Dedifferentiated amniotic fluid mesenchymal stem cell (primary cell): Measurements from ENCODE around the gene SPATA24.
"Not testable (repeated sequence)": the region's sequence is repeated elsewhere in the genome, so short reads cannot be mapped to it uniquely, and the experiment has no call there.

Source experiments
- DNase-seq: peaks from one replicate; pipeline ENCODE4 v3.0.0-alpha.2; 2016; ENCODE audit errors: extremely low spot score

SPATA24 gene

GRCh38 chr5:139416651-139417050 lies 12.8 kb upstream of the SPATA24 start:
- no peak for DNase-seq

DNA sequence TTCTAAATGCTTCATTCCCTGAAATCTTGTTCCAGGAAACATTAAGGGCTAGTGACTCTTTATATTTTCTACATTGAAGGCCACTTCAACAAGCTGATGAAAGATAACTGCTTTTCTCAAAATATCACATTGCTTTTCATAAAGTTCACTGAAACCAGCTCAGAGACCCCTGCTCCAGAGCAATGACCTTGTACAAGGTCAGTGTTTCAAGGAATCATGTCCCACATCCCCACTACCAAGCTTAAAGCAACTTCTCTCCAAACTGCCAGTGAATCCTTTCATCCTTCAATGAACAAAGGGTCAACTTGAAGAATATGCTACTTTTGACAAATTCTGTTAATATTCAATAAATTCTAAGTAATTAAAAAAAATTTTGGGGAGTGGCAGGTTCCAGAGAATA lies 12.0 kb upstream of the SPATA24 start:
- no peak for DNase-seq

GRCh38 chr5:139415221-139415861 lies 11.5 kb upstream of the SPATA24 start:
- DNase-seq: no peak

DNA sequence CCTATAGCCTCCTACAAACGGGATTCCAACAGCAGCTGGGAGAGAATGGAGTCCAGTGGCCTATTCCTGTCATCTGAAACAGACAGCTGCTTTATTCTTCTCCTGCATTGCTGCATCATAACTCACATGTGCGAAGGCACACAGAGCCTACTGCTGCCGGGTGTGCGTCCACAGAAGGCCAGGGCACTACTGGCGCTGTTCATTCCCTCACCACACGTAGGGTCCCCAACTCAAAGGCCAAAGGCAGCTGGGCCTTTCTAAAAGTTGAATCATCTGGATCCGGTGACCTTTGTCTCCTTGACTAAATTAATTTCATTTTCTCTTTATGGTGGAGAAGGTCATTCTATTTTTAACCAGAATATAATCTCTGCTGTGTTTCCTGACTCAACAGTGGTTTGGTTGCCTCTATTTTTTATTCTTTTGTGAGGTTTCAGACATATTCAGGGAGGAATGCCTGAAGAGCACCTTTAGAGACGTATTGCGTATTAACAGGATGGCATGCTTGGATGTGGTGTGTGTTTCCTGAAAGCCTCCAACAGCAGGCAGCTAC lies 10.8 kb upstream of the SPATA24 start:
- no peak for DNase-seq

- no peak for DNase-seq
Measured at GRCh38 chr5:139413963-139414362, 10.1 kb upstream of the SPATA24 start.

DNA sequence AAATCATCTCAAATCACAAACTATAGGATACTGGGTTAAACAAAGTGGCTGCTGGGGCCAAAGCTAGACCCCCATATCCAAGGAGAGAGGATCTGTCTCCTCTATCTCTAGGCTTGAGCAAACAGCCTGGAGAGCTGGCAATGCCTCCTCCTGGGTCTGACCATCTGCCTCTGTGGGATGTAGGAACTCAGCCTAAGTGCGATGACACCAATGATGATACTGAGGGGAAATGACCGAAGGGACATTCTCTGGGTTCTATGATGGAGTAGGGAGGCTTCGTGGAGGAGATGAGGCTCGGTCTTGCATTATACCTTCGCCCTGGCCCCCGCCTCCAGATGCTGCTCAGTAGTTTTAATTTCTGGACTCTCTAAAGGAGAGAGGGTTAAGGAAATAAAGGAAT lies 9.3 kb upstream of the SPATA24 start:
- DNase-seq: no peak

DNA sequence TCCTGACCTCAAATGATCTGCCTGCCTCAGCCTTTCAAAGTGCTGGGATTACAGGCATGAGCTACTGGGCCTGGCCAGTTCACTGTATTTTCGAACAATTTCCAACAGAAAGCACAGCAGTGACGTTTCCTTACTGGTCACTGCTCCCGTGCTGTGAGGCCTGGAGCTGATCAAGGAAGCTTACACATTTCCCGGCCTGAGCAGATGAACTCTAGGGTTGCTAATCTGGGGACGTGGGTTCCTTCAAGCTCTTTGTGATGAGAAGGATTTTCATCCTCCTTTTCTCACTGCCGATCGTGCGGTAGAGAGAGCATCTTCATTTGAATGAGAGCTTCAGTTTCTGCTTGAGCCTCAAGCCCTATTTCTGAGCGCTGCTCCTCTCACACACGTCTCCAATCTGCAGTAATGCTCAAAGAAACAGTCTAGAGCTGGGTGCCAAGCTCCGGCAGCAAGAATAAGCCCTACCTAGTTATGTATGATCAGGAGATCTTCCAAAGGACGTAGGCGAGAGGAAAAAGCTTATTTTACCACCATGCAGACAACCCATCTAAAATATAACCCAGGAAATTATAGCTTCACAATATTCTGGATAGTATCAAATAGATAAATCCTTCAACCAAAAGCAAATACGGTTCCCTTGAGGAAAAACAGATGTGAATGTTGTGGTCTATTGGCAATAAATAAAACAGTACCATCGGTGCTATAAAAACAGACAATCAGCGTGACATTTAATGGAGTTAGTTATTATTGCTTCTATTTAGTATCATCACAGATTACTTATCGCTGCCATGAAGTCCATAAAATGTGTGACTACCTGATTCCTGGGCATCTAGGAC lies 7.3 kb upstream of the SPATA24 start:
- DNase-seq: no peak

- no peak for DNase-seq
Measured at GRCh38 chr5:139410121-139410992, 6.5 kb upstream of the SPATA24 start.

- not testable (repeated sequence) for DNase-seq
Measured at GRCh38 chr5:139409116-139409515, 5.2 kb upstream of the SPATA24 start.

DNA sequence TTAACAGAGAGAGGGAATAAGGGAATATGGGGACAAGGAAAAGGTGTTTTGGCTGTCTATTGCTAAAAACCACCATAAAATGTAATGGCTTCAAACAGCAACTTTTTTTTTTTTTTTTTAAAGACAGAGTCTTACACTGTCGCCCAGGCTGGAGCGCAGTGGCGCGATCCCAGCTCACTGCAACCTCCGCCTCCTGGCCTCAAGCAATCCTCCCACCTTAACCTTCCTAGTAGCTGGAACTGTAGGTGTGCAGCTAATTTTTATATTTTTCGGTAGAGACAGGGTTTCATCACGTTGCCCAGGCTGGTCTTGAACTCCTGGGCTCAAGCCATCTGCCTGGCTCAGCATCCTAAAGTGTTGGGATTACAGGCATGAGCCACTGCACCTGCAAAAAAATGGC lies 4.3 kb upstream of the SPATA24 start:
- DNase-seq: no peak

DNA sequence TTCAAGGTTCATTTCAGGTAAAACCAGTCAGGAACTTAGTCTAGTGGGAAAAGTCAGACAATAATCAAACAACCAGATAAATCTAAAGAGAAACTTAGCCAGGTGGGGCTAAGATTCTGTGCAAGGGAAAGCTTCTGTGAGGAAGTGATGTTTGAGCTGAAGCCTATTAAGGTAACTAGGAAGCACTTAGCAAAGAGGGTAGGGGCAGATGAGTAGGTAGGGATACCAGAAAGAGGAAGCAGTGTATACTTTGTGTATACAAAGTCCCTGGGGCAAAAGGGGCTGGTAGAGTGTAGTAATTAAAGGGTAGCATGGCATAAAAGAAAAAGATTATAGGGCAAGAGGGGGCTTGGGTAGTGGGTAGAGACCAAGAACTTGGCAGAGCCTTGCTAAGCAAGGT lies 3.6 kb upstream of the SPATA24 start:
- DNase-seq: no peak

DNA sequence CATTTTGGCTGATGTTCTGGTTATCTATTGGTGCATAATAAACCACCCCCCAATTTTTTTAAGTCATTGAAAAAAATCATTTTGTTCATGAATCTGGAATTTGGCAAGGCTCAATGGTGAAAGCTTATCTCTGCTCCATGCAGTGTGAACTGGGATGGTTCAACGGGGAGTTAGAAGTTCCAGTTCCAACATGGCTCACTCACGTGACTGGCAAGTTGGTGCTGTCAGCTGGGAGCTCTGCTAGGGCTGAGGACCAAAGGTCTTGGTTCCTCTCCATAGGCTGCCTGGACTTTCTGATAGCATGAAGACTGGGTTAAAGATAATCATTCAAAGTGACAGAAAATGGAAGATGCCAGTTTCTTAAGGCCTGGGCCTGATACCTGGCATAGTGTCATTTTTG lies 3.1 kb upstream of the SPATA24 start:
- DNase-seq: no peak

- no peak for DNase-seq
Measured at GRCh38 chr5:139404484-139404840, 573 bp upstream of the SPATA24 start.

GRCh38 chr5:139403418-139403786 lies 487 bp downstream of the SPATA24 start:
- DNase-seq: no peak

GRCh38 chr5:139402561-139403158 lies 1.2 kb downstream of the SPATA24 start:
- no peak for DNase-seq

GRCh38 chr5:139401546-139401945 lies 2.3 kb downstream of the SPATA24 start:
- DNase-seq: no peak

DNA sequence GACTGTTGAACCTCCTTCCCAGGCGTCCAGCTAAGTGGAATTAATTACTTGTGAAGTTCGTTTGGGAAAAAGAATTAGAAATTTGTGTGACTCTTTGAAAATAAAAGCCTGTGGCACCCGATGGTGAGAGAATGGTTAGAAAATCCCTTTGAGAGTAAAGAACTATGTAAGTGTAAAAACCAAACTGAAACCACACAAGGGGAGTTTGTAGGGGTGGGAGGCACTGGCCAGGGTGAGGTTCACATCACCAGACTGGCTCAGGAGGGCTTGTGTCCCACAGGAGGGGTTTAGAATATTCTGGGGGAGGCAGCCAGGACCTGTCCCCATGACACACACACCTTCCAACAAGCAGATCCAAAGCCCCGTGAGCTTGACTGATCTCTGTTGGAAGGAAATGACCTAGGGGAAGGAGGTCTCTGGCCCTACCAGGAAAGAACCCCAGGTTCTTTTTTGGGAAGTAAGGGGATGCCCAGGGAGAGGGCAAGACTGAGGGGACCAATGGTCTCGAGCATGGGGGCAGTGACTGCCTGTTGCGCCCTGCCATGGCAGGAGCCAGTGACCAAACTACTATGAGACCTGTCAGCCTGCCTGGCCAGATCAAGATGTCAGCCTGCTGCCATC lies 4.3 kb downstream of the SPATA24 start:
- DNase-seq: no peak

- no peak for DNase-seq
Measured at GRCh38 chr5:139397921-139398320, 6.0 kb downstream of the SPATA24 start.

GRCh38 chr5:139396691-139397090 lies 7.2 kb downstream of the SPATA24 start:
- DNase-seq: no peak

GRCh38 chr5:139395844-139396640 lies 7.8 kb downstream of the SPATA24 start:
- DNase-seq: no peak
